Kidney glomerular epithelial cell (primary cell): ENCODE data around the gene PLEKHN1.
"Not testable (repeated sequence)": the region's sequence is repeated elsewhere in the genome, so short reads cannot be mapped to it uniquely, and the experiment has no call there.

Experiments used
- DNase-seq: peaks from one replicate; lab custom pipeline; 2025; lab: John Stamatoyannopoulos, UW

PLEKHN1 gene

GRCh38 chr1:1006305-1007159 is 40.2 kb downstream of the PLEKHN1 start:
- no peak for DNase-seq

DNA sequence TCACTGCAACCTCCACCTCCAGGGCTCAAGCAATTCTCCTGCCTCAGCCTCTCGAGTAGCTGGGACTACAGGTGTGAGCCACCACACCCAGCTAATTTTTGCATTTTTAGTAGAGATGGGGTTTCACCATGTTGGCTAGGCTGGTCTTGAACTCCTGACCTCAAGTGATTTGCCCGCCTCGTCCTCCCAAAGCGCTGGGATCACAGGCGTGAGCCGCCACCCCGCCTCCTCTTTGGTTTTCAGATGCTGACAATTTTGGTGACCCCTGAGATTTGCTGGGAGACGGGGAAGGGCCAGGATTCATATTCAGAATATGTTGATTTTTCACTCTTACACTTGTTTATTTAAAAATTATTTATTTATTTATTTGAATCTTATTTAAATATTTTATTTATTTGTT is 43.8 kb downstream of the PLEKHN1 start:
- not testable (repeated sequence) for DNase-seq

- no peak for DNase-seq
These were observed 45.2 kb downstream of the PLEKHN1 start for GRCh38 chr1:1011396-1011949.

GRCh38 chr1:1012736-1013104 is 46.4 kb downstream of the PLEKHN1 start:
- not testable (repeated sequence) for DNase-seq

DNA sequence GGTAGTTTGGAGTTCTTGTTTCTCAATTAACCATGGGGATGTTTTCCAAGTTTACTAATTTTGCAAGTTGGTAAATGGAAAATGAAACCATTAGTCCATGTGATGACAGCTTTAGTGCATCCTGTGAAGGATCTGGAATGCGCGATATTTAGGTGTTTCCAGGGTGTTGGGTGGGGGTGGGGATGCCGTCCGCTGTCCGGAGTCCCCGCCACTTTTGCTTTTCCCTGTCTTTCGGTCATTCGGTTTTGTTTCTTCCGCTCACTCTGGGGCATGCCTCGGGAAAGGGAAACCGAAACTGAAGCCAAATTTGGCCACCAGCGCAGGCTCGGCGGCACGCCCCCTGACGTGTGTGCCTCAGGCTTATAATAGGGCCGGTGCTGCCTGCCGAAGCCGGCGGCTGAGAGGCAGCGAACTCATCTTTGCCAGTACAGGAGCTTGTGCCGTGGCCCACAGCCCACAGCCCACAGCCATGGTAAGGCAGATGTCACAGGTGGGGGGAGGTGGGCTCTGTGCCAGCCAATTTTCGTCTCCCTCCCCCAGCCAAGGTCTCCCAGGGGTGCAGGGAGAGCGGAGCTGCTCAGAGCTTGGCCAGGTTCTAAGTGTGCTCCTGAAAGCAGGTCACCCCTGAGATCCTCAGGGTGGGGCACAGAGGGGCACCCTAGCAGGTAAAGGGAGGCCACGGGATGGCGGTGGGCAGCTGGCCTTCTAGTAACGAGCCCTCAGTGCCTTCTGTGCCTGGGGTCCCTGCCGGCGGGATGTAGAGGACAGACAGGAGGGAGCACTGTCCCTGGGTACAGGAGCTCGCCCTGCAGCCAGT is 47.0 kb downstream of the PLEKHN1 start, which contains the start of gene ISG15:
Gene ISG15, plus strand, starts transcription at position 393 of the 817 bp plus-strand sequence. Its CDS starts 77 bp downstream, at position 470.
- peak; percentile 86 for DNase-seq

DNA sequence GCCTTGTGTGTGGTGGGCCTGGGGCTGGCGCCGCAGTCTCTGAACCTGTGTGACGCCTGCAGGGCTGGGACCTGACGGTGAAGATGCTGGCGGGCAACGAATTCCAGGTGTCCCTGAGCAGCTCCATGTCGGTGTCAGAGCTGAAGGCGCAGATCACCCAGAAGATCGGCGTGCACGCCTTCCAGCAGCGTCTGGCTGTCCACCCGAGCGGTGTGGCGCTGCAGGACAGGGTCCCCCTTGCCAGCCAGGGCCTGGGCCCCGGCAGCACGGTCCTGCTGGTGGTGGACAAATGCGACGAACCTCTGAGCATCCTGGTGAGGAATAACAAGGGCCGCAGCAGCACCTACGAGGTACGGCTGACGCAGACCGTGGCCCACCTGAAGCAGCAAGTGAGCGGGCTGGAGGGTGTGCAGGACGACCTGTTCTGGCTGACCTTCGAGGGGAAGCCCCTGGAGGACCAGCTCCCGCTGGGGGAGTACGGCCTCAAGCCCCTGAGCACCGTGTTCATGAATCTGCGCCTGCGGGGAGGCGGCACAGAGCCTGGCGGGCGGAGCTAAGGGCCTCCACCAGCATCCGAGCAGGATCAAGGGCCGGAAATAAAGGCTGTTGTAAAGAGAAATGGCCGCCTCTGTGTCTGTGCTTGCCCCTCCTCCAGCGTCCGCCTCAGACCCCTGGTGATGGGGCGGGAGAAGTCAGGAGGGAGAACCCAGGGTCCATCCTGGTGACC is 47.8 kb downstream of the PLEKHN1 start:
- no peak for DNase-seq

DNA sequence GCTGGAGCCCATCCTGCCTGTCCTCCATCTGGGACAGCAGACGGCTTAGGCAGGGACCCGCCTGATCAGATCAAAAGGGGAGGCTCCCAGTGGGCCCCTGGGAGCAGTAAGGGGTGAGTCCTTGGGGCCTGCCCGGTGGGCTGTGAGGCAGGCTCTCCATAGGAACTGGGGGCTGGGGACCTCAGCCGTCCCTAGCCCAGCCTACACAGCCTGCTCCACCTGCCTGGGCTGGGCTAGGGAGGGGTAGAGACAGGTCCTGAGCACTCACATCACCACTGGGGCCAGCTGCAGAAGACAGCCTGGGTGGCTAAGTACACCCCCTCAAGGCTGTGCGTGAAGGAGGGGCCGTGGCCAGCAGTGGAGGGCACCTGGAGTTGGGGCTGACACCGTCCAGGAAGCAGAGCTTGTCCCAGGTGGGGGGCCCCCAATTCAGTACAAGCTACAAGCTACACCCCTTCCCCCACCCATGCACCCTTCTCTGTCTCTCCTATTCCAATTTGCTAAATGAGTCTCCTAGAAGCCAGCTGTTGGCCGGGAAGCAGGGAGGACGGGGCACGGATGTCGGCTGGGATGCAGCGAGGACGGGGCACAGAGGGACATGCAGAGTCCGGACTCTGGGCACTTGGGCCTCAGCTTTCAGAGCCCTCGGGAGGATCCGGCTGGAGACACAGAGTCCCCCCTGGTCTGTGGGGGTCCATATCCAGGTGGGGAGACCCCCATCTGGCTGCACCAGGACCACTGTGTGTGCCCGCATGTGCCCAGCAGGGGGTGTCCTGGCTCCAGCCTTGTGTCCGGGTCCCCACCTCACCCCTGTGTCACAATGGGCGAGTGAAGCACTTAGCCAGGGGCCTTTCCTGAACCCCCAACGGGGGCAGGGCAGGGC is 48.8 kb downstream of the PLEKHN1 start:
- no peak for DNase-seq

- DNase-seq = not testable (repeated sequence)
These were observed 51.4 kb downstream of the PLEKHN1 start for GRCh38 chr1:1017397-1018320.

DNA sequence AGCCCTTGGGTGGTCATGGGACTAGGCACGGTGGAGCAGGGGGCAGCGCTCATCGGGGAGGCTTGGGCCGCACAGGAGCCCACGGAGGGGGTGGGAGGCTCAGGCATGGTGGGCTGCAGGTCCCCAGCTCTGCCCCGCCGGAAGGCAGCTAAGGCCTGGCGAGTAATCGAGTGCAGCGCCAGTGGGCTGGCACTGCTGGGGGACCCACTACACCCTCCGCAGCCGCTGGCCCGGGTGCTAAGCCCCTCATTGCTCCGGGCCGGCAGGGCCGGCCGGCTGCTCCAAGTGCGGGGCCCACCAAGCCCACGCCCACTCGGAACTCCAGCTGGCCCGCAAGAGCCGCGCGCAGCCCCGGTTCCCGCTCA is 52.0 kb downstream of the PLEKHN1 start:
- DNase-seq = not testable (repeated sequence)

DNA sequence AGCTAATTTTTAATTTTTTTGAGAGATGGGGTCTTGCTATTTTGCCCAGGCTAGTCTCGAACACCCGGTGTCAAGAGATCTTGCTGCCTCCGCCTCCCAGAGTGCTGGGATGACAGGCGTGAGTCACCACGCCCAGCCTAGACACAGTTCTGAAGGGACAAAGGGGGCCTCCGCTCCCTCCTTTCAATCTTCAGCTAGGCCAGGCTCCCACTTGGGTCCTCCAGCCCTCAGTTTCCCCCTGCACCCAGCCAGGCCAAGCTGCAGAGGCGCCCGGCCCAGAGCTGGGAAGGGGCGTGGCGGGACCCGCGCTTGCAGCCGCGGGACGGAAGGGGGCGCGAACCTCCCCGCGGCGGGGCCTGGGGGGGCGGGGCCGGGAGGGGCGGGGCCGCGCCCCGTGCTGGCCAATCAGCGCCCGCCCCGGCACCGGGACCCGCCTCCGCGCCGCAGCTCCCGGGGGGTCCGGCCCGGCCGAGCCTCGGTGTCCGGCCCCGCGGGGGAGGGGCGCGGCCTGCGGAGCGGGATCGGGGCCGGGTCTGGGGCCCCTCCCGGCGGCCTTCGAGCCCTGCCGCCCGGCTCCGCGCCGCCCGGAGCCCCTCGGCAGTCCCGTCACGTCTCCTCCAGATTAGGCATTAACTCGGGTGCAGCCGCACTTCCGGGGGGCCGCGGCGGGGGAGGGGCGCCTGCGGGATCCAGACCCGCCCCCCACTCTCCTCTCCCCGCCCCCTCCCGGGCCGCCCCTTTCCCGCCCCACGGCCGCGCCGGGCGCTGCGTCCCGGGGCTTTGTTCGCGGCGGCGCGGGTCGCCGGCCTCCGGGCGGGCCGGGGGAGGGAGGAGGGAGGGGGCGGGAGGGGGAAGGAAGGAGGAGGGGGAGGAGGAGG is 53.1 kb downstream of the PLEKHN1 start:
- DNase-seq = peak; percentile 94

DNA sequence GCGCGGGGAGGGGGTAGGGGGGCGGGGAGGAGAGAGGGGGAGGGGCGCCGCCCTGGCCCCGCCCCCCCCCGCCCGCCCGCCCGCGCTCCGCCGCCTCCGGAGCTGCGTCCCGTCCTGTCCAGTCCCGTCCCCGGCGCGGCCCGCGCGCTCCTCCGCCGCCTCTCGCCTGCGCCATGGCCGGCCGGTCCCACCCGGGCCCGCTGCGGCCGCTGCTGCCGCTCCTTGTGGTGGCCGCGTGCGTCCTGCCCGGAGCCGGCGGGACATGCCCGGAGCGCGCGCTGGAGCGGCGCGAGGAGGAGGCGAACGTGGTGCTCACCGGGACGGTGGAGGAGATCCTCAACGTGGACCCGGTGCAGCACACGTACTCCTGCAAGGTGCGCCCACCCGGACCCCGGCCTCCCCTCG is 53.7 kb downstream of the PLEKHN1 start, which contains the start of gene AGRN:
Gene AGRN, plus strand, starts transcription at position 121 of the 405 bp plus-strand sequence. Its CDS starts 53 bp downstream, at position 174.
- no peak for DNase-seq

DNA sequence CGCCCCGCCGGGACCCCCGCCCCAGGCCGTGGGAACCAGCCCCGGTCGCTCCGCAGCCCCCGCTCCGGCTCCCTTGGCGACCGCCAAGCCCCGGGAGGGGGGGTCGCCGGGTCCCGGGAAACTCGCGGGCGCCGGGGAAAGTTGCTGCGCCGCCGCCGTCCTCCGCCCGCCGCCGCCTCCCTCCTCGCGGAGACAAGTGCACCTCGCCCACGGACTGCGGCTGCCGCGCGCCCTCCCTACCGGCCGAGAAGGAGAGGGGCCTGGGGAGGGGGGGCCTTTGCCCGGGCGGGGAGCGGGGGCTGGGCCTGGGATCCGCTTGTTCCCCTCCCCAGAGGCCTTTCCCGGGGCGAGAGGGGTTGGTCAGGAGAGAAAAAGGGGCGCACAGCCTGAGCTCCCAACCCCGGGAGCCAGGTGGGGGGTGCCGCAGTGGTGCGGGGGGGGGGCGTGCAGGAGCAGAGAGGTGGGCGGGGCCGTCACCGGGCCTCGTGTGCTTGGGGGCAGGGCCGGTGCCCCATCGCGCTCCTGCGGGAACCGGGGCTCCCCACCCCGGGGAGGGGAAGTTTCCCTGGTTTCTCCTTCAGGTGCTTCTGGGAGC is 54.2 kb downstream of the PLEKHN1 start:
- DNase-seq = no peak

DNA sequence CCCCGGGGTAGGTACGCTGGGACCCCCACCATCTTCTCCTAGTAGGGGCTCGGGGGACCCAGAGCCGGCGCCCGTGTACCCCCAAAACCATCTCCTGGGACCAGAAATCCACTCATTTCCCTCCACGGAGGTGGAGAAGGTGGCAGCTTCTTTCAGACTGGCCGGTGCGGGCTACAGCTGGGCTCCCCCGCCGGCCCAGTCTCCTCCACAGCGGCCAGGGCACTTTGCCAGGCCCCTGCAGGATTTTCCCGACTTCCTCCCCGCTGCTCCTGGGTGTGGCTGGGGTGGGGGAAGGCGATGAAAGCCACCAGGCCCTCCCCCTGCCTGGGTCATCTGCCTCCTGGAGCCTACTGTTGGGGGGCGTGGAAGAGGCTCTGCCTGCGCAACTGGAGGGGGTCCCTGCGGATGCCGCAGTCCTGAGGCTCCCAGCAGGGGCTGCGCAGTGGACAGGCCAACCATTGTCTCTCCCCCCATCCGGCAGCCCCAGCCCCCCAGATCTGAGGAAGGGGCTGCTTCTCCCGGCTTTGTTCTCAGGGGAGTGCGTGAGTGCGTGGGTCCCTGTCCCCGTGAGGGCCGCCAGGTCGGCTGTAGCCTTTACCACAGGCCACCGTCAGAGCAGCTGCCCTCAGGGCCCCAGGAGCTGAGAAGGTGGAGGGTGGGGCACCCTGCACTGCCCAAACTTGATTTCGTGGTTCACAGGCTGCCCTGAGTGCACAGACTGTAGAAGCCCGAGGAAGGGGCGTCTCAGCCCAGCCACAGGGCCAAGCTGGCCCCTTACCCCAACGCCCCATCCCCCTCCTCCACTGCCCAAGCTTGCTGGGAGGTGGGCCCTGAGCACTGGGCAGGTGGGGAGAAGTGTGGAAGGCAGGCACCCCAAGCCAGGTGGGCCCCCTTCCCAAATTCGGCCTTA is 55.0 kb downstream of the PLEKHN1 start:
- DNase-seq = peak; percentile 11

DNA sequence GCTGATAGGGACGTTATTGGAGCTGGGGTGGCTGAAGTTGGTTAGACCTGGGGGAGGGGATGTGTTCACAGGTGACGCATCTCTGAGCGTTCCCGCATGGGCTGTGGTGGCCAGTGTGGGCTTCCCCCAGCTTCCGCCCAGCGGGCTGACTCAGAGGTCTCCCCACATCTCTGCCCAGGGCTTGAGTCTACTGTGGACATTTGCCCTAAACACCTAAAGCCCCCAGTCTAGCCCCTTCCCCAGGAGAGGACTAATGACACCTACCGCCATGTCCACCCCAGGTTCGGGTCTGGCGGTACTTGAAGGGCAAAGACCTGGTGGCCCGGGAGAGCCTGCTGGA is 55.6 kb downstream of the PLEKHN1 start:
- peak; percentile 76 for DNase-seq

- no peak for DNase-seq
These were observed 56.2 kb downstream of the PLEKHN1 start for GRCh38 chr1:1022302-1023009.

DNA sequence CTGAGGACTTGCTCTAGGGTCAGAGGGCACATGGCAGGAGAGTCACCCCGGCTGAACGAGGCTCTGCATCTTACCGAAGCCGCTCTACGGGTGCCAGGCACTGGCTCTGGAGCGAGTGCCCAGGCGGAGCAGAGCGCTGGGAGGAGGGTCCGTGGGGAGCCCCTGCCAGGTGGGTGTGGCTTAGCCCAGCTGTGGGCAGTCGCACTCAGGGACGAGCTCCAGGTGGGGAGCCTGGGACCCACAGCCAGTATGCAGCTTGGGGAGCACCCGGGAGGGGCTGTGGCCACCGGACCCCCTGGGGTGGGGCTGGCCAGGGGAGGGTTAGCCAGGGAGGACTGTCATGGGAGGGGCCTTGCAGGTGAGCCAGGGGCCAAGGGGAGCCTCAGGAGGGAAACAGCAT is 57.4 kb downstream of the PLEKHN1 start:
- DNase-seq = no peak
